Measurements from ENCODE around the gene ITSN1. TPM values are rescaled to one million over a fixed set of nuclear protein-coding genes. Genes with fewer than 3 reads are reported as not detected.

The ITSN1 gene
- total and polyA plus RNA-seq, 2 of the 13 experiments (the other 11 are each of a cell fraction or from before 2014, with no cell fraction given), result 26.1 to 33.8 TPM

GRCh38 chr21:33849834-33850233 is 207.5 kb downstream of the ITSN1 start:
- Histone ChIP-seq H3K27ac (ENCODE audit: extremely low read length, insufficient read depth, low read length) (no peak overlapping the region), H3K4me1 (ENCODE audit: insufficient read depth, low read length) (peaks cover 47% of the 10 kb centered on the region), H3K9me3 (ENCODE audit: low read length) (no peaks in the 10 kb centered on the region), H2AFZ (ENCODE audit: low read length) (no peak overlapping the region), H4K20me1 (ENCODE audit: insufficient read depth, low read length) (no peaks in the 10 kb centered on the region), H3K36me3 (replicated peaks in 1 of 2; ENCODE audit: control insufficient read depth in 1 of 2, insufficient read depth in 2 of 2, low read length in 2 of 2) (no peaks in the 10 kb centered on the region), H3K79me2 (ENCODE audit: insufficient read depth, low read length) (no peaks in the 10 kb centered on the region), H3K4me3 (replicated peaks in 1 of 3; ENCODE audit: insufficient read depth in 1 of 3, low read depth in 2 of 3, low read length in 3 of 3) (no peak overlapping the region), H3K27me3 (ENCODE audit: control insufficient read depth in 1 of 2, insufficient read depth in 2 of 2, low read length in 2 of 2) (peaks cover 2 to 6% of the 10 kb centered on the region in 2 experiments; a peak in 2 of 5 replicates), H3K9ac (ENCODE audit: insufficient read depth, low read depth, low read length) (no peak overlapping the region), H3K4me2 (ENCODE audit: low read depth, low read length) (no peak overlapping the region)
- ATAC-seq (no peak), DNase-seq (ENCODE audit: low spot score) (no peak), FAIRE-seq (no peak)
- ChIA-PET CTCF (ENCODE audit: low intra/inter-chr PET ratio, low total read pairs) (no interaction called here), POLR2A (no interaction called here)
- in situ Hi-C loops (cut with HindIII; ENCODE audit: extremely low pct_ligation_motif_present, low pct_unique_long_range_greater_than_20kb), result no loop called here
- intact Hi-C loops (cut with micrococcal nuclease; ENCODE audit: unreplicated experiment), result loop anchor here (5.0 kb wide), 1 partner anchor 42 kb away; no protein-coding TSS in a partner anchor
- TF ChIP-seq TGIF2 (CRISPR knock-in tag; IDR thresholded peaks at IDR 0.05) (no peak), MTA3 (CRISPR knock-in tag; IDR thresholded peaks at IDR 0.05) (no peak), ZNF784 (CRISPR knock-in tag; IDR thresholded peaks at IDR 0.05; ENCODE audit: borderline replicate concordance) (no peak), ZNF143 (CRISPR knock-in tag; IDR thresholded peaks at IDR 0.05) (no peak), ZNF773 (CRISPR knock-in tag; IDR thresholded peaks at IDR 0.05; ENCODE audit: borderline replicate concordance) (no peak), ZNF441 (CRISPR knock-in tag; IDR thresholded peaks at IDR 0.05; ENCODE audit: borderline replicate concordance) (no peak), NFYC (CRISPR knock-in tag; IDR thresholded peaks at IDR 0.05) (no peak), HNRNPL (IDR thresholded peaks at IDR 0.05; ENCODE audit: low read depth, low read length) (no peak), ZNF772 (CRISPR knock-in tag; IDR thresholded peaks at IDR 0.05) (no peak), KLF15 (CRISPR knock-in tag; IDR thresholded peaks at IDR 0.05; ENCODE audit: borderline replicate concordance) (no peak), NR1H2 (CRISPR knock-in tag; IDR thresholded peaks at IDR 0.05; ENCODE audit: borderline replicate concordance, low read depth) (no peak)
- no TSS peak for BruUV-seq (replicated peaks)
